Measurements from ENCODE around the gene EXOC4. TPM values are rescaled to one million over a fixed set of nuclear protein-coding genes. Genes with fewer than 3 reads are reported as not detected.

The EXOC4 gene
- total and polyA plus RNA-seq, 9 donors = 26.8 to 80.5 (median 70.7) TPM

- 73 to 74% (median 73%) methylated on average over 3 of the region's 3 CpGs for WGBS, 3 donors
These were observed 630.7 kb downstream of the EXOC4 start for GRCh38 chr7:133883591-133883990.

GRCh38 chr7:133885213-133885612 is 632.3 kb downstream of the EXOC4 start:
- Histone ChIP-seq H3K27me3 (no peaks in the 10 kb centered on the region), H3K27ac (no peak overlapping the region), H3K36me3 (no peaks in the 10 kb centered on the region), H3K9me3 (no peaks in the 10 kb centered on the region), H3K4me3 (no peak overlapping the region), H3K4me1 (ENCODE audit: insufficient read depth) (no peaks in the 10 kb centered on the region)
- DNase-seq = no peak
- TF ChIP-seq EP300 (IDR thresholded peaks at IDR 0.05) (no peak), CTCF (IDR thresholded peaks at IDR 0.05) (no peak), POLR2A (IDR thresholded peaks at IDR 0.05) (no peak)
- 97 to 99% (median 98%) methylated on average over 5 of the region's 5 CpGs for WGBS, 3 donors
- intact Hi-C loops (cut with DNase I) = no loop called here

More at GRCh38 chr7:133883591-133883990, 630.7 kb downstream of the EXOC4 start:
- Histone ChIP-seq H3K36me3 (no peaks in the 10 kb centered on the region), H3K9me3 (no peaks in the 10 kb centered on the region), H3K27me3 (no peaks in the 10 kb centered on the region), H3K4me1 (ENCODE audit: insufficient read depth) (no peaks in the 10 kb centered on the region), H3K4me3 (no peak overlapping the region), H3K27ac (no peak overlapping the region)
- no peak for TF ChIP-seq EP300 (IDR thresholded peaks at IDR 0.05)
- TF ChIP-seq POLR2A (IDR thresholded peaks at IDR 0.05) = no peak
- TF ChIP-seq CTCF (IDR thresholded peaks at IDR 0.05) = no peak
- no peak for DNase-seq
- intact Hi-C loops (cut with DNase I) = no loop called here

- TF ChIP-seq EP300 (IDR thresholded peaks at IDR 0.05) (no peak), CTCF (IDR thresholded peaks at IDR 0.05) (no peak), POLR2A (IDR thresholded peaks at IDR 0.05) (no peak)
- no peak for DNase-seq
- Histone ChIP-seq H3K4me3 (no peak overlapping the region), H3K27ac (no peak overlapping the region), H3K4me1 (ENCODE audit: insufficient read depth) (no peaks in the 10 kb centered on the region), H3K36me3 (no peaks in the 10 kb centered on the region), H3K9me3 (no peaks in the 10 kb centered on the region), H3K27me3 (no peaks in the 10 kb centered on the region)
- intact Hi-C loops (cut with DNase I) = no loop called here
- 57 to 66% (median 65%) methylated on average over 3 of the region's 3 CpGs for WGBS, 3 donors
These were observed 633.2 kb downstream of the EXOC4 start for GRCh38 chr7:133886086-133886485.

GRCh38 chr7:133886797-133887196 is 633.9 kb downstream of the EXOC4 start:
- TF ChIP-seq EP300 (IDR thresholded peaks at IDR 0.05) (no peak), POLR2A (IDR thresholded peaks at IDR 0.05) (no peak), CTCF (IDR thresholded peaks at IDR 0.05) (no peak)
- Histone ChIP-seq H3K27me3 (no peaks in the 10 kb centered on the region), H3K36me3 (no peaks in the 10 kb centered on the region), H3K9me3 (no peaks in the 10 kb centered on the region), H3K4me1 (ENCODE audit: insufficient read depth) (no peaks in the 10 kb centered on the region), H3K4me3 (no peak overlapping the region), H3K27ac (no peak overlapping the region)
- intact Hi-C loops (cut with DNase I) = no loop called here
- 77 to 91% (median 85%) methylated on average over 2 of the region's 2 CpGs for WGBS, 3 donors
- DNase-seq = no peak

Data from ovary (tissue), 9 donors.